GM06990 (cell line): ENCODE measurements around the gene PHACTR1.

Source experiments
- DNase-seq: peaks from one replicate; pipeline ENCODE4 v3.0.0-alpha.2; 2011; ENCODE audit not compliant: insufficient read length; ENCODE audit errors: extremely low read depth
- H3K27me3 ChIP-seq: replicated peaks from 2 replicates; pipeline ENCODE4 v1.6.0; 2011; ENCODE audit warnings: low read length; ENCODE audit not compliant: control insufficient read depth, insufficient read depth
- H3K36me3 ChIP-seq: 2 replicates; pipeline ENCODE4 v1.5.1; 2011; ENCODE audit warnings: low read length; ENCODE audit not compliant: control insufficient read depth, insufficient read depth
- H3K4me3 ChIP-seq: replicated peaks from 2 replicates; pipeline ENCODE4 v1.5.1; 2011; ENCODE audit warnings: low read depth, mild to moderate bottlenecking, control low read depth, low read length
- CTCF ChIP-seq: IDR thresholded peaks from 2 replicates; pipeline ENCODE4 v1.5.1; 2011; ENCODE audit warnings: low read length, control low read depth, mild to moderate bottlenecking, inconsistent platforms; ENCODE audit not compliant: insufficient read depth, poor library complexity, severe bottlenecking

Gene PHACTR1

GRCh38 chr6:13059026-13059425 lies 342.5 kb downstream of the PHACTR1 start:
- H3K4me3 ChIP-seq = no peak overlapping the region
- no peak for TF ChIP-seq CTCF
- H3K27me3 ChIP-seq = no peaks in the 10 kb centered on the region; the same call in 1 of the 2 replicates
- no peaks in the 10 kb centered on the region for H3K36me3 ChIP-seq
- DNase-seq = no peak

GRCh38 chr6:13063300-13063918 lies 346.8 kb downstream of the PHACTR1 start:
- H3K36me3 ChIP-seq = no peaks in the 10 kb centered on the region
- TF ChIP-seq CTCF = no peak
- no peak overlapping the region for H3K4me3 ChIP-seq
- no peak for DNase-seq
- no peaks in the 10 kb centered on the region; the same call in 1 of the 2 replicates for H3K27me3 ChIP-seq

GRCh38 chr6:13065581-13065980 lies 349.0 kb downstream of the PHACTR1 start:
- H3K4me3 ChIP-seq = no peak overlapping the region
- no peaks in the 10 kb centered on the region for H3K36me3 ChIP-seq
- TF ChIP-seq CTCF = no peak
- H3K27me3 ChIP-seq = no peaks in the 10 kb centered on the region; the same call in none of the 2 replicates
- DNase-seq = no peak

- no peaks in the 10 kb centered on the region; the same call in none of the 2 replicates for H3K27me3 ChIP-seq
Observed at GRCh38 chr6:13066050-13066449, 349.5 kb downstream of the PHACTR1 start.

GRCh38 chr6:13066820-13067219 lies 350.3 kb downstream of the PHACTR1 start:
- no peaks in the 10 kb centered on the region; the same call in none of the 2 replicates for H3K27me3 ChIP-seq
- TF ChIP-seq CTCF = no peak
- no peak overlapping the region for H3K4me3 ChIP-seq
- H3K36me3 ChIP-seq = no peaks in the 10 kb centered on the region
- DNase-seq = no peak

More at GRCh38 chr6:13066050-13066449, 349.5 kb downstream of the PHACTR1 start:
- Histone ChIP-seq H3K4me3 (no peak overlapping the region), H3K36me3 (no peaks in the 10 kb centered on the region)
- DNase-seq = no peak
- TF ChIP-seq CTCF = no peak
